TTC549 (cell line): ENCODE results near the gene NLRC5.
"Not testable (repeated sequence)": the region's sequence is repeated elsewhere in the genome, so short reads cannot be mapped to it uniquely, and the experiment has no call there.

Experiments
- FAIRE-seq: peaks from 2 replicates; lab custom pipeline; 2012; peaks lifted over from hg19 to GRCh38; lab: Jason Lieb, UNC

NLRC5 gene

GRCh38 chr16:56961386-56961785 lies 28.0 kb upstream of the NLRC5 start:
- FAIRE-seq = no peak

GRCh38 chr16:56961851-56962281 lies 27.5 kb upstream of the NLRC5 start, which contains the start of gene CETP:
Gene CETP (plus strand): TSS chr16:56961950. CDS start chr16:56961980, 30 bp downstream.
- FAIRE-seq = no peak

- FAIRE-seq = no peak
Observed at GRCh38 chr16:56964243-56965148, 24.9 kb upstream of the NLRC5 start.

- FAIRE-seq = no peak
Observed at GRCh38 chr16:56965149-56966092, 23.9 kb upstream of the NLRC5 start.

- FAIRE-seq = no peak
Observed at GRCh38 chr16:56966093-56966475, 23.3 kb upstream of the NLRC5 start.

GRCh38 chr16:56967733-56968132 lies 21.6 kb upstream of the NLRC5 start:
- no peak for FAIRE-seq

GRCh38 chr16:56969769-56970168 lies 19.6 kb upstream of the NLRC5 start:
- no peak for FAIRE-seq

GRCh38 chr16:56970934-56971767 lies 18.2 kb upstream of the NLRC5 start:
- no peak for FAIRE-seq

GRCh38 chr16:56971768-56972043 lies 17.7 kb upstream of the NLRC5 start:
- FAIRE-seq = no peak

GRCh38 chr16:56972403-56973293 lies 16.7 kb upstream of the NLRC5 start:
- FAIRE-seq = no peak

GRCh38 chr16:56973294-56973689 lies 16.1 kb upstream of the NLRC5 start:
- no peak for FAIRE-seq

GRCh38 chr16:56973899-56974298 lies 15.5 kb upstream of the NLRC5 start:
- FAIRE-seq = not testable (repeated sequence)

GRCh38 chr16:56974549-56975300 lies 14.6 kb upstream of the NLRC5 start:
- FAIRE-seq = no peak

GRCh38 chr16:56975714-56976113 lies 13.6 kb upstream of the NLRC5 start:
- no peak for FAIRE-seq

- no peak for FAIRE-seq
Observed at GRCh38 chr16:56977216-56977615, 12.1 kb upstream of the NLRC5 start.

GRCh38 chr16:56977823-56978430 lies 11.4 kb upstream of the NLRC5 start:
- no peak for FAIRE-seq

- FAIRE-seq = no peak
Observed at GRCh38 chr16:56980201-56980535, 9.2 kb upstream of the NLRC5 start.

GRCh38 chr16:56980792-56981724 lies 8.3 kb upstream of the NLRC5 start:
- no peak for FAIRE-seq

- no peak for FAIRE-seq
Observed at GRCh38 chr16:56981729-56982271, 7.6 kb upstream of the NLRC5 start.
